Measurements from ENCODE around the gene NUP210.

NUP210 gene

GRCh38 chr3:13405614-13406013 lies 14.5 kb downstream of the NUP210 start:
- TF ChIP-seq TAF1 (IDR thresholded peaks at IDR 0.05; ENCODE audit: borderline replicate concordance, insufficient read depth, low read length) (no peak), POLR2AphosphoS5 (IDR thresholded peaks at IDR 0.05; ENCODE audit: low read depth, low read length) (no peak), REST (IDR thresholded peaks at IDR 0.05; ENCODE audit: insufficient read depth in 1 of 2, low read depth in 2 of 2, low read length in 2 of 2) (no peak), FOXP2 (optimal IDR thresholded peaks at IDR 0.05; ENCODE audit: borderline replicate concordance, extremely low read depth, extremely low read length, insufficient read depth) (no peak), SIN3A (IDR thresholded peaks at IDR 0.05; ENCODE audit: borderline replicate concordance, insufficient read depth, low read length) (no peak)

GRCh38 chr3:13404626-13405452 lies 15.3 kb downstream of the NUP210 start:
- TF ChIP-seq POLR2AphosphoS5 (IDR thresholded peaks at IDR 0.05; ENCODE audit: low read depth, low read length) (no peak), FOXP2 (optimal IDR thresholded peaks at IDR 0.05; ENCODE audit: borderline replicate concordance, extremely low read depth, extremely low read length, insufficient read depth) (no peak), SIN3A (IDR thresholded peaks at IDR 0.05; ENCODE audit: borderline replicate concordance, insufficient read depth, low read length) (no peak), REST (IDR thresholded peaks at IDR 0.05; ENCODE audit: insufficient read depth in 1 of 2, low read depth in 2 of 2, low read length in 2 of 2) (no peak), TAF1 (IDR thresholded peaks at IDR 0.05; ENCODE audit: borderline replicate concordance, insufficient read depth, low read length) (no peak)

- TF ChIP-seq SIN3A (IDR thresholded peaks at IDR 0.05; ENCODE audit: borderline replicate concordance, insufficient read depth, low read length) (no peak), FOXP2 (optimal IDR thresholded peaks at IDR 0.05; ENCODE audit: borderline replicate concordance, extremely low read depth, extremely low read length, insufficient read depth) (no peak), POLR2AphosphoS5 (IDR thresholded peaks at IDR 0.05; ENCODE audit: low read depth, low read length) (no peak), REST (IDR thresholded peaks at IDR 0.05; ENCODE audit: insufficient read depth in 1 of 2, low read depth in 2 of 2, low read length in 2 of 2) (no peak), TAF1 (IDR thresholded peaks at IDR 0.05; ENCODE audit: borderline replicate concordance, insufficient read depth, low read length) (no peak)
Observed at GRCh38 chr3:13403847-13404246, 16.3 kb downstream of the NUP210 start.

- TF ChIP-seq POLR2AphosphoS5 (IDR thresholded peaks at IDR 0.05; ENCODE audit: low read depth, low read length) (no peak), FOXP2 (optimal IDR thresholded peaks at IDR 0.05; ENCODE audit: borderline replicate concordance, extremely low read depth, extremely low read length, insufficient read depth) (no peak), SIN3A (IDR thresholded peaks at IDR 0.05; ENCODE audit: borderline replicate concordance, insufficient read depth, low read length) (no peak), TAF1 (IDR thresholded peaks at IDR 0.05; ENCODE audit: borderline replicate concordance, insufficient read depth, low read length) (no peak), REST (IDR thresholded peaks at IDR 0.05; ENCODE audit: insufficient read depth in 1 of 2, low read depth in 2 of 2, low read length in 2 of 2) (no peak)
Observed at GRCh38 chr3:13403213-13403819, 16.8 kb downstream of the NUP210 start.

Measured in PFSK-1 (cell line).